GM23338 (cell line): ENCODE measurements around the gene DPP3. TPM values are rescaled to one million over a fixed set of nuclear protein-coding genes. Genes with fewer than 3 reads are reported as not detected.

ENCODE experiments used
- ATAC-seq: fragments of 200-7000 bp; cut with Tn5 transposase; 3 replicates; pipeline ENCODE4 v1.9.1; 2020
- DNase-seq: peaks from one replicate; pipeline ENCODE4 v3.0.0-alpha.2; 2015; ENCODE audit warnings: low spot score
- H2AFZ ChIP-seq: fragments of 200-600 bp; sonication (generic); 2 replicates; pipeline ENCODE4 v1.8.0; 2016; ENCODE audit warnings: antibody characterized with exemption, mild to moderate bottlenecking, moderate library complexity
- H3F3A ChIP-seq: fragments of 200-600 bp; sonication (generic); replicated peaks from 2 replicates; pipeline ENCODE4 v1.8.0; 2017; ENCODE audit warnings: antibody characterized with exemption, mixed run types, low read depth
- H3K27ac ChIP-seq: fragments of 200-600 bp; sonication (generic); 2 replicates; pipeline ENCODE4 v1.6.1; 2016; ENCODE audit warnings: low read depth
- H3K27me3 ChIP-seq: fragments of 200-600 bp; sonication (generic); 2 replicates; pipeline ENCODE4 v1.8.0; 2016; ENCODE audit warnings: mild to moderate bottlenecking, mixed run types, moderate library complexity; ENCODE audit not compliant: insufficient read depth
- H3K36me3 ChIP-seq: fragments of 200-600 bp; sonication (generic); 2 replicates; pipeline ENCODE4 v1.8.0; 2016; ENCODE audit warnings: mild to moderate bottlenecking; ENCODE audit not compliant: insufficient read depth
- H3K4me1 ChIP-seq: fragments of 200-600 bp; sonication (generic); 2 replicates; pipeline ENCODE4 v1.8.0; 2016; ENCODE audit warnings: mild to moderate bottlenecking, moderate library complexity; ENCODE audit not compliant: insufficient read depth
- H3K4me2 ChIP-seq: fragments of 200-600 bp; sonication (generic); 2 replicates; pipeline ENCODE4 v1.7.1; 2017; ENCODE audit warnings: mixed run types
- H3K4me3 ChIP-seq: fragments of 200-600 bp; sonication (generic); 2 replicates; pipeline ENCODE4 v1.6.1; 2016; ENCODE audit warnings: mixed run types
- H3K79me2 ChIP-seq: fragments of 200-600 bp; sonication (generic); replicated peaks from 2 replicates; pipeline ENCODE4 v1.8.0; 2017; ENCODE audit warnings: mild to moderate bottlenecking; ENCODE audit not compliant: insufficient read depth
- H3K9me2 ChIP-seq: fragments of 200-600 bp; sonication (generic); 2 replicates; pipeline ENCODE4 v1.8.0; 2017; ENCODE audit not compliant: insufficient read depth
- H4K20me1 ChIP-seq: fragments of 200-600 bp; sonication (generic); replicated peaks from 2 replicates; pipeline ENCODE4 v1.8.0; 2017; ENCODE audit warnings: mild to moderate bottlenecking; ENCODE audit not compliant: insufficient read depth
- H3K27ac Mint-ChIP-seq: 2 replicates; pipeline ENCODE4 v1.8.0; 2020; ENCODE audit warnings: inconsistent platforms, mild to moderate bottlenecking, moderate library complexity, mixed read lengths
- H3K27me3 Mint-ChIP-seq: 3 replicates; pipeline ENCODE4 v1.8.0; 2022; ENCODE audit warnings: low read depth, mild to moderate bottlenecking, moderate library complexity, mixed read lengths, inconsistent platforms; ENCODE audit not compliant: insufficient read depth, poor library complexity
- H3K36me3 Mint-ChIP-seq: 3 replicates; pipeline ENCODE4 v1.8.0; 2021; ENCODE audit warnings: low read depth, mild to moderate bottlenecking, inconsistent platforms, moderate library complexity, mixed read lengths
- H3K4me1 Mint-ChIP-seq: 3 replicates; pipeline ENCODE4 v1.8.0; 2020; ENCODE audit warnings: mild to moderate bottlenecking, inconsistent platforms, mixed read lengths
- H3K4me3 Mint-ChIP-seq: 3 replicates; pipeline ENCODE4 v1.8.0; 2021; ENCODE audit warnings: moderate library complexity, mild to moderate bottlenecking, inconsistent platforms, mixed read lengths
- H3K9me3 Mint-ChIP-seq: 3 replicates; pipeline ENCODE4 v1.8.0; 2020; ENCODE audit warnings: moderate library complexity, mild to moderate bottlenecking, inconsistent platforms, mixed read lengths
- ETS1 ChIP-seq: IDR thresholded peaks from 2 replicates; pipeline ENCODE4 v1.6.1; 2016; ENCODE audit warnings: antibody characterized with exemption
- EZH2 ChIP-seq: fragments of 200-600 bp; sonication (generic); IDR thresholded peaks from one replicate; pipeline ENCODE4 v1.8.0; 2017; ENCODE audit warnings: antibody characterized with exemption, mild to moderate bottlenecking, low read depth; ENCODE audit not compliant: unreplicated experiment
- EZH2phosphoT487 ChIP-seq: fragments of 200-600 bp; sonication (generic); IDR thresholded peaks from one replicate; pipeline ENCODE4 v1.8.1; 2018; ENCODE audit warnings: antibody characterized with exemption; ENCODE audit not compliant: unreplicated experiment
- NANOG ChIP-seq: IDR thresholded peaks from 2 replicates; pipeline ENCODE4 v1.6.1; 2016; ENCODE audit warnings: antibody characterized with exemption, borderline replicate concordance
- POLR2AphosphoS5 ChIP-seq: IDR thresholded peaks from 2 replicates; pipeline ENCODE4 v1.6.1; 2016; ENCODE audit warnings: antibody characterized with exemption, low read depth
- REST ChIP-seq: IDR thresholded peaks from one replicate; pipeline ENCODE4 v1.6.1; 2018; ENCODE audit warnings: antibody characterized with exemption; ENCODE audit not compliant: unreplicated experiment
- STAT1 ChIP-seq: IDR thresholded peaks from one replicate; pipeline ENCODE4 v1.6.1; 2016; ENCODE audit warnings: antibody characterized with exemption; ENCODE audit not compliant: unreplicated experiment
- ZNF114 ChIP-seq: fragments of 250-450 bp; sonication (Bioruptor Pico); IDR thresholded peaks from 2 replicates; pipeline ENCODE4 v1.5.0; 2020; ENCODE audit warnings: mild to moderate bottlenecking, moderate library complexity
- polyA plus RNA-seq: library from polyadenylated mRNA; unstranded; fragments of >200 nt; fragmentation: Nextera tagmentation; extraction: Ambion mirVana; gene quantifications from 2 replicates; pipeline ENCODE4 v1.2.1, GENCODE V29; 2016
- total RNA-seq: library from RNA; depleted of rRNA; stranded (reverse); fragments of >200 nt; shearing (Covaris generic); gene quantifications from 2 replicates; pipeline ENCODE4 v1.2.3, GENCODE V29; 2014
- TF ChIP-seq, protein P1 (sequence below): fragments of 250-450 bp; sonication (Bioruptor Pico); IDR thresholded peaks from 2 replicates; pipeline ENCODE4 v1.5.0; 2020; ENCODE audit warnings: mild to moderate bottlenecking, moderate library complexity
- TF ChIP-seq, protein P2 (sequence below), 2 experiments: fragments of 200-600 bp in 1 of 2; sonication (generic) in 1 of 2; conservative IDR thresholded peaks; 2 replicates each; pipeline versions ENCODE4 v1.5.1 to v1.6.1; 2016 to 2017; ENCODE audit warnings: antibody characterized with exemption in 2 of 2, low read depth in 2 of 2, mild to moderate bottlenecking in 2 of 2, moderate library complexity in 1 of 2

DPP3 gene
- total and polyA plus RNA-seq, 2 experiments from 2014 or later: 22.7 to 85.9 TPM

DNA sequence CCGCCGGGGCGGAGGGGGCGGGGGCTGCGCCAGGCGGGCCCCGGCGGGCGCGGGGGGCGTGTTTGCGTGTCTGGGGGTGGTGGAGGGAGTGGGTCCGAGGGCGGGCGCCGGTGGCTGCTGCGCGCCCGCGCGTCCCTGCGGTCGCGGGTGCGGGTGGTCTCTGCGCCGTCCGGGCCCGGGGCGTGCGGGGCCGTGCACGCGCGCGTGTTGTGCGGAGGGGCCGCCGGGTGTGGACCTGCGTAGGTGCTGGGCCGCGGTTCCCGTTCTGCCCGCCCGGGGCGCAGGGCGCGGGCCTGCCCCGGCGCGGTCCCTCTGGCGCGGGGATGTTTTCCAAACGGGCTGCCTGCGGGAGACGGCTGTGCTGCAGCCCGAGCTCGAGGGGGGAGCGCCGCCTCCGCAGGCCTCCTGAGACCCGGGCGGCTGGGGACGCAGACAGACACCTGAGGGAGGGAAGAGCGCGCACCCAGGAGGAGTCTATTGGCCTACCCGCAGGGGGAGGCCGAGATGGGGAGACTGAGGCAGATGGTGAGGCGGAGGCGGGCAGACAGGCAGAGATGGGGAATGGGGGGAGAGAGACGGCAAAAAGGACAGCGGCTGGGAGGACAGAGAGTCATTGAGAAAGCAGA, 13.1 kb upstream of the DPP3 start:
- peak overlapping the region; percentile 81 for H3K4me3 ChIP-seq
- no peak for TF ChIP-seq EZH2
- TF ChIP-seq ETS1: no peak
- TF ChIP-seq, protein P1, sequence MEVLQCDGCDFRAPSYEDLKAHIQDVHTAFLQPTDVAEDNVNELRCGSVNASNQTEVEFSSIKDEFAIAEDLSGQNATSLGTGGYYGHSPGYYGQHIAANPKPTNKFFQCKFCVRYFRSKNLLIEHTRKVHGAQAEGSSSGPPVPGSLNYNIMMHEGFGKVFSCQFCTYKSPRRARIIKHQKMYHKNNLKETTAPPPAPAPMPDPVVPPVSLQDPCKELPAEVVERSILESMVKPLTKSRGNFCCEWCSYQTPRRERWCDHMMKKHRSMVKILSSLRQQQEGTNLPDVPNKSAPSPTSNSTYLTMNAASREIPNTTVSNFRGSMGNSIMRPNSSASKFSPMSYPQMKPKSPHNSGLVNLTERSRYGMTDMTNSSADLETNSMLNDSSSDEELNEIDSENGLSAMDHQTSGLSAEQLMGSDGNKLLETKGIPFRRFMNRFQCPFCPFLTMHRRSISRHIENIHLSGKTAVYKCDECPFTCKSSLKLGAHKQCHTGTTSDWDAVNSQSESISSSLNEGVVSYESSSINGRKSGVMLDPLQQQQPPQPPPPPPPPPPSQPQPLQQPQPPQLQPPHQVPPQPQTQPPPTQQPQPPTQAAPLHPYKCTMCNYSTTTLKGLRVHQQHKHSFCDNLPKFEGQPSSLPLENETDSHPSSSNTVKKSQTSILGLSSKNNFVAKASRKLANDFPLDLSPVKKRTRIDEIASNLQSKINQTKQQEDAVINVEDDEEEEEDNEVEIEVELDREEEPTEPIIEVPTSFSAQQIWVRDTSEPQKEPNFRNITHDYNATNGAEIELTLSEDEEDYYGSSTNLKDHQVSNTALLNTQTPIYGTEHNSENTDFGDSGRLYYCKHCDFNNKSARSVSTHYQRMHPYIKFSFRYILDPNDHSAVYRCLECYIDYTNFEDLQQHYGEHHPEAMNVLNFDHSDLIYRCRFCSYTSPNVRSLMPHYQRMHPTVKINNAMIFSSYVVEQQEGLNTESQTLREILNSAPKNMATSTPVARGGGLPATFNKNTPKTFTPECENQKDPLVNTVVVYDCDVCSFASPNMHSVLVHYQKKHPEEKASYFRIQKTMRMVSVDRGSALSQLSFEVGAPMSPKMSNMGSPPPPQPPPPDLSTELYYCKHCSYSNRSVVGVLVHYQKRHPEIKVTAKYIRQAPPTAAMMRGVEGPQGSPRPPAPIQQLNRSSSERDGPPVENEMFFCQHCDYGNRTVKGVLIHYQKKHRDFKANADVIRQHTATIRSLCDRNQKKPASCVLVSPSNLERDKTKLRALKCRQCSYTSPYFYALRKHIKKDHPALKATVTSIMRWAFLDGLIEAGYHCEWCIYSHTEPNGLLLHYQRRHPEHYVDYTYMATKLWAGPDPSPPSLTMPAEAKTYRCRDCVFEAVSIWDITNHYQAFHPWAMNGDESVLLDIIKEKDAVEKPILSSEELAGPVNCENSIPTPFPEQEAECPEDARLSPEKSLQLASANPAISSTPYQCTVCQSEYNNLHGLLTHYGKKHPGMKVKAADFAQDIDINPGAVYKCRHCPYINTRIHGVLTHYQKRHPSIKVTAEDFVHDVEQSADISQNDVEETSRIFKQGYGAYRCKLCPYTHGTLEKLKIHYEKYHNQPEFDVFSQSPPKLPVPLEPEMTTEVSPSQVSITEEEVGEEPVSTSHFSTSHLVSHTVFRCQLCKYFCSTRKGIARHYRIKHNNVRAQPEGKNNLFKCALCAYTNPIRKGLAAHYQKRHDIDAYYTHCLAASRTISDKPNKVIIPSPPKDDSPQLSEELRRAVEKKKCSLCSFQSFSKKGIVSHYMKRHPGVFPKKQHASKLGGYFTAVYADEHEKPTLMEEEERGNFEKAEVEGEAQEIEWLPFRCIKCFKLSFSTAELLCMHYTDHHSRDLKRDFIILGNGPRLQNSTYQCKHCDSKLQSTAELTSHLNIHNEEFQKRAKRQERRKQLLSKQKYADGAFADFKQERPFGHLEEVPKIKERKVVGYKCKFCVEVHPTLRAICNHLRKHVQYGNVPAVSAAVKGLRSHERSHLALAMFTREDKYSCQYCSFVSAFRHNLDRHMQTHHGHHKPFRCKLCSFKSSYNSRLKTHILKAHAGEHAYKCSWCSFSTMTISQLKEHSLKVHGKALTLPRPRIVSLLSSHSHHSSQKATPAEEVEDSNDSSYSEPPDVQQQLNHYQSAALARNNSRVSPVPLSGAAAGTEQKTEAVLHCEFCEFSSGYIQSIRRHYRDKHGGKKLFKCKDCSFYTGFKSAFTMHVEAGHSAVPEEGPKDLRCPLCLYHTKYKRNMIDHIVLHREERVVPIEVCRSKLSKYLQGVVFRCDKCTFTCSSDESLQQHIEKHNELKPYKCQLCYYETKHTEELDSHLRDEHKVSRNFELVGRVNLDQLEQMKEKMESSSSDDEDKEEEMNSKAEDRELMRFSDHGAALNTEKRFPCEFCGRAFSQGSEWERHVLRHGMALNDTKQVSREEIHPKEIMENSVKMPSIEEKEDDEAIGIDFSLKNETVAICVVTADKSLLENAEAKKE (CRISPR knock-in tag): no peak
- TF ChIP-seq, protein P2, sequence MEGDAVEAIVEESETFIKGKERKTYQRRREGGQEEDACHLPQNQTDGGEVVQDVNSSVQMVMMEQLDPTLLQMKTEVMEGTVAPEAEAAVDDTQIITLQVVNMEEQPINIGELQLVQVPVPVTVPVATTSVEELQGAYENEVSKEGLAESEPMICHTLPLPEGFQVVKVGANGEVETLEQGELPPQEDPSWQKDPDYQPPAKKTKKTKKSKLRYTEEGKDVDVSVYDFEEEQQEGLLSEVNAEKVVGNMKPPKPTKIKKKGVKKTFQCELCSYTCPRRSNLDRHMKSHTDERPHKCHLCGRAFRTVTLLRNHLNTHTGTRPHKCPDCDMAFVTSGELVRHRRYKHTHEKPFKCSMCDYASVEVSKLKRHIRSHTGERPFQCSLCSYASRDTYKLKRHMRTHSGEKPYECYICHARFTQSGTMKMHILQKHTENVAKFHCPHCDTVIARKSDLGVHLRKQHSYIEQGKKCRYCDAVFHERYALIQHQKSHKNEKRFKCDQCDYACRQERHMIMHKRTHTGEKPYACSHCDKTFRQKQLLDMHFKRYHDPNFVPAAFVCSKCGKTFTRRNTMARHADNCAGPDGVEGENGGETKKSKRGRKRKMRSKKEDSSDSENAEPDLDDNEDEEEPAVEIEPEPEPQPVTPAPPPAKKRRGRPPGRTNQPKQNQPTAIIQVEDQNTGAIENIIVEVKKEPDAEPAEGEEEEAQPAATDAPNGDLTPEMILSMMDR (conservative IDR thresholded peaks at IDR 0.05; ENCODE audit: low read depth in 2 of 2): no peak
- TF ChIP-seq STAT1: no peak
- TF ChIP-seq EZH2phosphoT487: no peak
- TF ChIP-seq REST: no peak
- TF ChIP-seq ZNF114 (CRISPR knock-in tag): no peak
- no peak for TF ChIP-seq NANOG
- no peak for TF ChIP-seq POLR2AphosphoS5
- H3F3A ChIP-seq: peaks cover 10% of the 10 kb centered on the region; the same call in 1 of the 2 replicates
- H3K27me3 ChIP-seq: no peaks in the 10 kb centered on the region
- H3K79me2 ChIP-seq: no peaks in the 10 kb centered on the region
- H4K20me1 ChIP-seq: no peaks in the 10 kb centered on the region; the same call in none of the 2 replicates
- peak; percentile 64 for DNase-seq
- H3K36me3 Mint-ChIP-seq: peaks cover 13% of the 10 kb centered on the region; the same call in 2 of the 3 replicates
- no peak overlapping the region for H3K27ac ChIP-seq
- H2AFZ ChIP-seq: peak overlapping the region; percentile 86
- H3K9me3 Mint-ChIP-seq: peaks cover 16% of the 10 kb centered on the region
- H3K4me1 ChIP-seq: peaks cover 35% of the 10 kb centered on the region
- peak overlapping the region; percentile 85 for H3K4me3 Mint-ChIP-seq
- H3K9me2 ChIP-seq: no peaks in the 10 kb centered on the region
- no peak overlapping the region for H3K27ac Mint-ChIP-seq
- H3K27me3 Mint-ChIP-seq: peaks cover 11% of the 10 kb centered on the region
- no peaks in the 10 kb centered on the region for H3K36me3 ChIP-seq
- peak overlapping the region; percentile 90 for H3K4me2 ChIP-seq
- H3K4me1 Mint-ChIP-seq: peaks cover 36% of the 10 kb centered on the region
- peak; percentile 43 for ATAC-seq
